Activated naive CD4-positive, alpha-beta T cell (primary cell): ENCODE results near the gene VPS9D1.
"Not testable (repeated sequence)": the region's sequence is repeated elsewhere in the genome, so short reads cannot be mapped to it uniquely, and the experiment has no call there.

Source experiments
- DNase-seq, 4 experiments: peaks; one replicate each; lab custom pipeline; 2025; lab: John Stamatoyannopoulos, UW

VPS9D1 gene

GRCh38 chr16:89664238-89664637 lies 56.5 kb downstream of the VPS9D1 start:
- not testable (repeated sequence) for DNase-seq

GRCh38 chr16:89661215-89661614 lies 59.5 kb downstream of the VPS9D1 start:
- DNase-seq = no peak

- no peak for DNase-seq
These were observed 60.6 kb downstream of the VPS9D1 start for GRCh38 chr16:89660146-89660545.

- DNase-seq = no peak
These were observed 62.3 kb downstream of the VPS9D1 start for GRCh38 chr16:89658221-89658879.

GRCh38 chr16:89657442-89658220 lies 63.1 kb downstream of the VPS9D1 start, which contains the start of the genes CHMP1A and SPATA33:
Gene CHMP1A, minus strand, starts transcription at chr16:89657708. Its CDS starts 120 bp downstream, at chr16:89657588.
Gene SPATA33, plus strand, starts transcription at chr16:89657836. Its CDS starts 76 bp downstream, at chr16:89657912.
- DNase-seq = peak; percentile 85 to 92 (median 88)
